Renal cortical epithelial cell (primary cell): ENCODE data around the gene NPRL2. TPM values are rescaled to one million over a fixed set of nuclear protein-coding genes. Genes with fewer than 3 reads are reported as not detected.
"Not testable (repeated sequence)": the region's sequence is repeated elsewhere in the genome, so short reads cannot be mapped to it uniquely, and the experiment has no call there.

Source experiments
- DNase-seq: peaks from one replicate; pipeline ENCODE4 v3.0.0-alpha.2; 2011; ENCODE audit warnings: low read depth
- total RNA-seq: library from RNA; depleted of rRNA; stranded (reverse); fragments of >200 nt; gene quantifications from 2 replicates; pipeline ENCODE4 v1.2.3, GENCODE V29; 2014

Gene NPRL2
- total RNA-seq, 1 donor from 2014 or later = 17.1 TPM

GRCh38 chr3:50327129-50327528, 23.4 kb downstream of the NPRL2 start:
- no peak for DNase-seq

GRCh38 chr3:50326182-50326541, 24.4 kb downstream of the NPRL2 start:
- DNase-seq = no peak

GRCh38 chr3:50325497-50326181, 24.9 kb downstream of the NPRL2 start:
- no peak for DNase-seq

- no peak for DNase-seq
Observed at GRCh38 chr3:50325113-50325480, 25.5 kb downstream of the NPRL2 start.

GRCh38 chr3:50324351-50325112, 26.0 kb downstream of the NPRL2 start:
- peak; percentile 45 for DNase-seq

- DNase-seq = no peak
Observed at GRCh38 chr3:50323614-50324199, 26.9 kb downstream of the NPRL2 start.

- DNase-seq = no peak
Observed at GRCh38 chr3:50323092-50323600, 27.4 kb downstream of the NPRL2 start.

- no peak for DNase-seq
Observed at GRCh38 chr3:50322386-50323091, 28.0 kb downstream of the NPRL2 start, which contains the start of gene HYAL2. Gene HYAL2 (minus strand): TSS chr3:50322745. CDS start chr3:50320489, 2,256 bp downstream.

GRCh38 chr3:50322115-50322385, 28.5 kb downstream of the NPRL2 start:
- no peak for DNase-seq

GRCh38 chr3:50321336-50322114, 29.1 kb downstream of the NPRL2 start:
- DNase-seq = peak; percentile 70

GRCh38 chr3:50320853-50321335, 29.7 kb downstream of the NPRL2 start:
- DNase-seq = peak; percentile 15

GRCh38 chr3:50319894-50320625, 30.5 kb downstream of the NPRL2 start:
- no peak for DNase-seq

- DNase-seq = no peak
Observed at GRCh38 chr3:50319181-50319893, 31.2 kb downstream of the NPRL2 start.

- DNase-seq = no peak
Observed at GRCh38 chr3:50318615-50319014, 32.0 kb downstream of the NPRL2 start.

GRCh38 chr3:50318163-50318562, 32.4 kb downstream of the NPRL2 start:
- DNase-seq = no peak

- DNase-seq = no peak
Observed at GRCh38 chr3:50317300-50317699, 33.3 kb downstream of the NPRL2 start.

- peak; percentile 78 for DNase-seq
Observed at GRCh38 chr3:50316657-50317242, 33.8 kb downstream of the NPRL2 start.

GRCh38 chr3:50314816-50315215, 35.8 kb downstream of the NPRL2 start:
- no peak for DNase-seq

GRCh38 chr3:50314342-50314741, 36.2 kb downstream of the NPRL2 start:
- DNase-seq = no peak

- DNase-seq = not testable (repeated sequence)
Observed at GRCh38 chr3:50312041-50312440, 38.5 kb downstream of the NPRL2 start.
